Measurements from ENCODE around the gene ATP8B4.

- TF ChIP-seq CTCF (IDR thresholded peaks at IDR 0.05; ENCODE audit: low read length), result no peak
- no peak for TF ChIP-seq EZH2 (IDR thresholded peaks at IDR 0.05; ENCODE audit: borderline replicate concordance, low read length)
Measured at GRCh38 chr15:49809894-49810609, 309.0 kb downstream of the ATP8B4 start.
